Measurements from ENCODE around the gene THAP8.

Gene THAP8

DNA sequence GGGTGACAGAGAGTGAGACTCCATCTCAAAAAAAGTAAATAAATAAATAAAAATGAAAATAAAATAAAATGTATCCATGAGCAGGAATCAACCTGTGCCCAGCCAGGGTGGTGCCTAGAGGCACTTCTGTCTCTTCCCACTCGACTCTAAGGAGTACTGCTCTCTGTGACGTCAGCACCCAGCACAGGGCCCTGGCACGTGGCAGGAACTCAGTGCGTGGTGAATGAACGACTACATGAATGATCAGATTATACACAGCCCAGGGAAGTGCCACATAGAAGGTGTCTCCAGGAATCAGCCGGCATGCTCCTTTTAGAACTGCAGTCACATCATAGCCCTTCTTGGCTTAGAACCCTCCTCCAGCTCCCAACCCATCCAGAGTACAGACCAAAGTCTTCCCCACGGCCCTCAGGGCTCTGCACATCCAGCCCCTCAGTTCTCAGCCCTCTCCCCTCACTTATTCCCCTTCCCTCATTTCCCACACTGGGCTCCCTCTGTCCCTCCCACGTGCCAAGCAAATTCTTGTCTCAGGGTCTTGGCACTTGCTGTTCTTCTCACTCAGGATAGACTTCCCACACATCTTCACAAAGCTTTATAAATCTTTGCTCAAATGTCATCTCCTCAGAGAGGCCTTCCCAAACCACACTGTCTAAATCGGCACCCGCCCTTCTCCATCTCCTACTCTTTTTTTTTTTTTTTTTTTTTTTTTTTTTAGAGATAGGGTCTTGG, 25.6 kb downstream of the THAP8 start:
- no peak for DNase-seq

GRCh38 chr19:36027696-36028095, 26.4 kb downstream of the THAP8 start:
- no peak for DNase-seq

- DNase-seq: no peak
Measured at GRCh38 chr19:36026091-36026876, 27.8 kb downstream of the THAP8 start.

- DNase-seq: no peak
Measured at GRCh38 chr19:36025541-36025940, 28.5 kb downstream of the THAP8 start.

- DNase-seq: no peak
Measured at GRCh38 chr19:36023432-36023831, 30.7 kb downstream of the THAP8 start.

DNA sequence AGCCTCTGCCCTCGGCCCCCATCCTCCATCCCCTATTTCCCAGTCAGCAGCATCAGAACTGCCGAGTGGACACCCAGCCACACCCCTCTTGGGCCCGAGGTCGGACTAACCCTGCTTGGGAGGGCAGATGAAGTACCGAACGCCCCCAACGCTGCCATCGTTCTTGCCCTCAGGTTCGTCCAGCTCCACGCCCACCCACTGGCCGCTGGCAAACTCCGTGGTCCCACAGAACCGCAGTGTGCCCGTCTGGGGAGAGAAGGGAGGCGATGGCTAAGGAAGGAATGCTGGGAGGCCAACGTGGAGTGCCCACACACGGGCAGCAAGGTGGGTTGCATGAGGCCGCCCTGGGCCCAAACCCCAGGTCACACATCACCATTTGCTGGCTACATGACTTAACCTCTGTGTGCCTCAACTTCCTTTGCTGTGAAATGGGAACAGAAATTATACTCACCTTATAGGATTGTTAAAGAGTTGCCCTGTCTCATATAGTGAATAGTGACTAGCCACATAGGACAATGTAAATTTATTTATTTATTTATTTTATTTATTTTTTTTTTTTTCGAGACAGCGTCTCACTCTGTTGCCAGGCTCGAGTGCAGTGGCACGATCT, 34.9 kb downstream of the THAP8 start:
- no peak for DNase-seq

GRCh38 chr19:36014012-36014924, 39.8 kb downstream of the THAP8 start, which contains the start of gene ALKBH6:
TSS of gene ALKBH6 (minus strand) at chr19:36014213. CDS start at chr19:36013397, 816 bp downstream.
- DNase-seq: peak; percentile 96

- DNase-seq: no peak
Measured at GRCh38 chr19:36013280-36014011, 40.6 kb downstream of the THAP8 start.

- DNase-seq: no peak
Measured at GRCh38 chr19:36010402-36010801, 43.7 kb downstream of the THAP8 start.

DNA sequence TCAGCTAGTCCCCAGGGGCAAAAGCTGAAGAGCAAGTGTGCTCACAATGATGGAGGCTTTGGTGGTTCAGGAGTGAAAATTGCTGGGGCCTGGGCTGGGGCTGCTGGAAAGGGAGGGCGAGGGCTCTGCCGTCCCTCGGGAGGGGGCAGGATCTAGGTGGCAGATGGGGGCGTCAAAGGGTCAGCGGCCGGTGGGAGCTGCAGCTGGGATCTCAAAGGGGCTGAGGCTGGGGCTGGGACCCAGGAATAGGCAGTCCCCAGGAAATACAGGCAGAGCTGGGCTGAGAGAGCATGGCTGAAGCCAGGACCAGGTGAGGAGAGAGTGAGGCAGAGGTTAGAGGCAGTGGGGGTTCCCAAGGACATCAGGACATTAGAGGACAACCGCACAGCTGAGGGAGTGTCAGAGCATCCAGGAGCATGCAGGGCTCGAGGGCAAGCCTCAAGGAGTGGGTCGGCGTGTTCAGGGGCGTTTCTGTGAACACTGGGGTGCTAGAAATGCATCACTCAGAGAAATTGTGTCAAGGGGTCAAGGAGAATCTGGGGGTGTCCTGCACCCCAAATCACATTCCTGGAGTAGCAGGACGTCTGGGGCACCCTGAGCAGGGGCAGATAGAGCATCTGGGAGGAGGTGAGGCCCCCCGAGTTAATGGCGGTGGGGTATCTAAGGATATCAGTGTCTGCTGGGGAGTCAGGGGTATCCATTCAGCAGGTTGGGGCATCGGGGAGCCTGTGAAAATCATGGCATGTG, 44.3 kb downstream of the THAP8 start:
- DNase-seq: no peak

GRCh38 chr19:36009220-36009619, 44.9 kb downstream of the THAP8 start:
- peak; percentile 20 for DNase-seq

DNA sequence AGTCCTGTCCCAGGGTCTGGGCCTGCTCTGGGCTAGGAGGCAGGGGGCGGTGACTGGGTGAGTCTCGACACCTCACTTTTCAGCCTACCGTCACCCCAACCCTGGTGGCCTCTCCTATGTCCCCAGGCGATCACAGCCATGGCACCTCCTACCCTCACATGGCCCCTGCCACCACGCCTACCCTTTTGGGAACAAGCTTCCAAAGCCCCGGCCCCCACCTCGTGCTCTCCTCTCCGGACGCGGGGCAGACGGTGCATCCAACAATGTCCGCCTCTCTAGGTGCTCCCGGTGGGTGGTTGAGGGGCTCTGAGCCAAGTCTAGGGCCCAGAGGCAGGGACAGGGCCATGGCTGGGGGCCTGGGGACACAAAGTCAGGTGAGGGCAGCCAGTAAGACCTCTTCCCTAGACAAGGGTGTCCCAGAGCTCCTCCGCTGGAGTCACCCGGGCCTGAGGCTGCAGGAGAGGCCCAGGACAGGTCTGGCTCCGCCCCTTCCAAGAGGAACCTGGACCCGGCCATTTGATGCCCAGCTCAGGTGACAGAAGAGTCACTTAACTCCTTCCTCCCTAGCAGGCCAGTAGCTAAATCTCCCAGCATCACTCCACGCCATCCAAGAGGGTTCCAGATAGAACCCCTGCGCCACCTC, 45.6 kb downstream of the THAP8 start, which contains the start of gene SYNE4:
Gene SYNE4 (minus strand): TSS at position 478 of the 643 bp plus-strand sequence. CDS start 132 bp downstream, at position 346.
- DNase-seq: no peak

DNA sequence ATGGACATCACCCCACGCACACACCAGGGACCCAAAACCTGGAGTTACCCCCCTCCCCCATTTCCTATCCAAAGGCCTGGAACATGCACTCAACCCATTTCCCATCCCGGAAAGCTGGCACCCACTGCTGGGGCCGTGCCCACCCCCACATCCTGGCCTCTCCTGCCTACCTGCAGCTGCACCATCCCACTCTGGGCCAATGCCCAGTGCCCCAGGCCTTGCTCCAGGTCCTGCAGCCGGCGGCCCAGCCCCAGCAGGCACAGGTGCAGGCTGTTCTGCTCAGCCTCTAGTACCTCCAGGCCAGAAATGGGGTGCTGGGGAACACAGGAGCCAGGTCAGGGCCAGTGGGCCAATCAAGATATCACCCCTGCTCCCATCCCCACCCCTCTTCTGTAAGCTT, 47.1 kb downstream of the THAP8 start:
- DNase-seq: no peak

GRCh38 chr19:36003284-36003683, 50.8 kb downstream of the THAP8 start:
- DNase-seq: no peak

- no peak for DNase-seq
Measured at GRCh38 chr19:36001605-36002004, 52.5 kb downstream of the THAP8 start.

GRCh38 chr19:35996777-35997176, 57.3 kb downstream of the THAP8 start:
- DNase-seq: no peak

GRCh38 chr19:35995048-35995993, 58.8 kb downstream of the THAP8 start, which contains the start of gene SDHAF1:
TSS of gene SDHAF1 (plus strand) at chr19:35995188. CDS start at chr19:35995275, 87 bp downstream.
- DNase-seq: peak; percentile 85

- DNase-seq: no peak
Measured at GRCh38 chr19:35993923-35994598, 60.0 kb downstream of the THAP8 start.
